Lower leg skin (tissue), 4 donors: Measurements from ENCODE around the gene TEX26. TPM values are rescaled to one million over a fixed set of nuclear protein-coding genes. Genes with fewer than 3 reads are reported as not detected.

ENCODE experiments used
- DNase-seq, 2 donors: peaks; one replicate each; pipeline ENCODE4 v3.0.0-alpha.2; 2019; ENCODE audit warnings: low spot score in 2 of 2
- H3K4me3 ChIP-seq: fragments of 200-600 bp; sonication (generic); 2 replicates; pipeline ENCODE4 v1.5.1; 2017; ENCODE audit warnings: mild to moderate bottlenecking, low read depth; ENCODE audit not compliant: poor library complexity, severe bottlenecking
- POLR2A ChIP-seq, 2 donors: fragments of 450-650 bp; IDR thresholded peaks; one replicate each; pipeline ENCODE4 v1.6.1; 2016 to 2017; ENCODE audit warnings: antibody characterized with exemption in 2 of 2, mild to moderate bottlenecking in 1 of 2, moderate library complexity in 1 of 2
- WGBS, 2 donors: methylation state at CpG; one replicate each; pipeline ENCODE4 v1.1.5; 2018; 5-methylcytosine and 5-hydroxymethylcytosine counted together
- intact Hi-C: fragments of 100-400 bp; cut with DNase I; formaldehyde crosslinking; loops from one replicate; pipeline ENCODE4 v1.15.0; 2023; ENCODE audit warnings: low total_unique reads
- total RNA-seq, 4 donors: library from RNA; depleted of rRNA; stranded (reverse); fragments of >200 nt; gene quantifications; one replicate each; pipeline ENCODE4 v1.1.0, GENCODE V29; 2016
- TF ChIP-seq, protein P1 (sequence below), 3 donors: fragments of 450-650 bp; IDR thresholded peaks; one replicate each; pipeline ENCODE4 v1.5.1; 2016; ENCODE audit warnings: antibody characterized with exemption in 3 of 3, mild to moderate bottlenecking in 3 of 3, moderate library complexity in 2 of 3

TEX26 gene
- total RNA-seq, 4 donors from 2014 or later = not detected

GRCh38 chr13:30904043-30904442, 28.4 kb upstream of the TEX26 start:
- intact Hi-C loops = no loop called here

DNA sequence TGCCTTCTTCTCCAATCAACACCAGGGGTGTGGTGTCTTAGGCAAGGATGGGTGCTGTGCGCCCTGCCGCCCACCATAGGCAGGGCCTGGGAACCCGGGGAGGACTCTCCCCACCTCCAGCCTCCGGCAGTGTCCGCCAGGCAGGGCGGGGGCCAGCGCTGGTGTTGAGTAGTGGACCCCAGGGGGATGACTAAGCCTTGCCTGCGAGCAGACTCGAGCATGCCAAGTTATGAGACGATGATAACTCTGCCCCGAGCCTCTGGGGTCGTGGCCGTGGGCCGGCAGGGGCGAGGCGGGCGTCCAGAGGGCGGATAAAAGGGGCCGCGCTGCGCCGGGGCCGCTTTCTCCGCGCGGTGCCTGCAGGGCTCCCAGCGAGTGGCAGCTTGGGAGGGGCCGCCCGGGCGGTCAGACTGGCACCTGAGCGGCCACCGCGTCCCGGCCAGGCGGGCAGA, 26.5 kb upstream of the TEX26 start, which contains the start of gene MEDAG:
MEDAG (plus strand) TSS at position 340 of the 452 bp plus-strand sequence. CDS start 245 bp downstream, outside the sequence.
- WGBS, 2 donors = 6 to 7% methylated on average over 12 to 25 of the region's 35 CpGs
- DNase-seq = peak; percentile 87 to 97
- TF ChIP-seq, protein P1, sequence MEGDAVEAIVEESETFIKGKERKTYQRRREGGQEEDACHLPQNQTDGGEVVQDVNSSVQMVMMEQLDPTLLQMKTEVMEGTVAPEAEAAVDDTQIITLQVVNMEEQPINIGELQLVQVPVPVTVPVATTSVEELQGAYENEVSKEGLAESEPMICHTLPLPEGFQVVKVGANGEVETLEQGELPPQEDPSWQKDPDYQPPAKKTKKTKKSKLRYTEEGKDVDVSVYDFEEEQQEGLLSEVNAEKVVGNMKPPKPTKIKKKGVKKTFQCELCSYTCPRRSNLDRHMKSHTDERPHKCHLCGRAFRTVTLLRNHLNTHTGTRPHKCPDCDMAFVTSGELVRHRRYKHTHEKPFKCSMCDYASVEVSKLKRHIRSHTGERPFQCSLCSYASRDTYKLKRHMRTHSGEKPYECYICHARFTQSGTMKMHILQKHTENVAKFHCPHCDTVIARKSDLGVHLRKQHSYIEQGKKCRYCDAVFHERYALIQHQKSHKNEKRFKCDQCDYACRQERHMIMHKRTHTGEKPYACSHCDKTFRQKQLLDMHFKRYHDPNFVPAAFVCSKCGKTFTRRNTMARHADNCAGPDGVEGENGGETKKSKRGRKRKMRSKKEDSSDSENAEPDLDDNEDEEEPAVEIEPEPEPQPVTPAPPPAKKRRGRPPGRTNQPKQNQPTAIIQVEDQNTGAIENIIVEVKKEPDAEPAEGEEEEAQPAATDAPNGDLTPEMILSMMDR (IDR thresholded peaks at IDR 0.05) = no peak
- TF ChIP-seq POLR2A (IDR thresholded peaks at IDR 0.05) = no peak
- intact Hi-C loops = no loop called here
- peak within 1 kb of the TSS; percentile 31 for H3K4me3 ChIP-seq

More at GRCh38 chr13:30904043-30904442, 28.4 kb upstream of the TEX26 start:
- no peak for DNase-seq
- H3K4me3 ChIP-seq = no peak overlapping the region
- TF ChIP-seq, protein P1 (IDR thresholded peaks at IDR 0.05) = no peak
- WGBS, 2 donors = 91 to 97% methylated on average over 1 of the region's 1 CpG

DNA sequence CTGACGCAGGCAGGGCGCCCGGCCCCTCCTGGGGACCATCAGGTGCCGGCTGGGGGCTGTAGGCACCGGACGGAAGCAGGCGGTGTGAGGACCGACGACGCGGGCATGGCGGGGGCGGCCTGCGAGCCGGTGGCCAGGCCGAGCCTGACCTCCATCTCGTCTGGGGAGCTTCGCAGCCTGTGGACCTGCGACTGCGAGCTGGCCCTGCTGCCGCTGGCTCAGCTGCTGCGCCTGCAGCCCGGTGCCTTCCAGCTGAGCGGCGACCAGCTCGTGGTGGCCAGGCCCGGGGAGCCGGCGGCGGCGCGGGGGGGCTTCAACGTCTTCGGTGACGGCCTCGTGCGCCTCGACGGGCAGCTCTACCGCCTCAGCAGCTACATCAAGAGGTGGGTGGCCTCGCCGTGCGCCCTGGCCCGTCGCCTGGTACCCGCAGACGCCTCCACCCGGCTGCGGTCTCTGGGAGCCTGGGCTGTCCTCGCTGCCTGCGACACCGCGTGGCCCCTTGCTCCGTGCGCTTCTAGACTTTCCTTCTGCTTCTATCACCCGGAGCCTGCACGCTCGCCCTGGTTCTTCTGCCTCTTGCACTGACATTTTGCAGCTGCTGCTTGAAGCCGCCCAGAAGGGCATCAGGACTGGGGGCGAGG, 25.9 kb upstream of the TEX26 start:
- no peak for TF ChIP-seq POLR2A (IDR thresholded peaks at IDR 0.05)
- TF ChIP-seq, protein P1 (IDR thresholded peaks at IDR 0.05) = no peak
- peak overlapping the region; percentile 31 for H3K4me3 ChIP-seq
- WGBS, 2 donors = 5 to 28% methylated on average over 20 to 30 of the region's 60 CpGs
- intact Hi-C loops = no loop called here
- DNase-seq = no peak

- no peak for DNase-seq
- intact Hi-C loops = no loop called here
- TF ChIP-seq, protein P1 (IDR thresholded peaks at IDR 0.05) = no peak
- no peak for TF ChIP-seq POLR2A (IDR thresholded peaks at IDR 0.05)
- 25 to 32% methylated on average over 9 to 10 of the region's 10 CpGs for whole genome bisulfite sequencing, 2 donors
- H3K4me3 ChIP-seq = peak overlapping the region; percentile 31
Measured at GRCh38 chr13:30907121-30907861, 25.2 kb upstream of the TEX26 start.

DNA sequence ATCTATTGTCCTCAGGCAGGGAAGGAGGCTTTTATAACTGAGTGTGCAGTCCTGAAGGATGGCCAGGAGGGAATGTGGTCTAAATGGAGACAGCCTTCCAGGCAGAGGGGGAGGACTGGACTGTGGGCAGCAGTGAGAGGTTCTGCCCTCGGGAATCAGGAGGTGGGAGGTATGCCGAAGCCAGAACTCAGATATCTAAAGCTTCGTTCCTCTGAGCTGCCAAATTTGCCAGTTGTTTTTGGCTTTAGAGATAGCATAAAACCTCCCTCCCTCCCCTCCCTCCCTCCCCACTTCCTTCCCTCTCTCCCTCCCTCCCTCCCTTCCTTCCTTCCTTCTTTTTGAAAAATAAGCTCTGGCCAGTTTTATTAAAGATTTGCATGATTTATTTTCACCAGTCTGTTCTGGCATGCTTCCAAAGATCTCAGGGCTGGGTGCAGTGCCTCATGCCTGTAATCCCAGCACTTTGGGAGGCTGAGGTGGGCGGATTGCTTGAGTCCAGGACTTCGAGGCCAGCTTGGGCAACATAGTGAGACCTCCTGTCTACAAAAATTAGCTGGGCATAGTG, 24.0 kb upstream of the TEX26 start:
- DNase-seq = no peak
- WGBS, 2 donors = 5 to 14% methylated on average over 5 of the region's 5 CpGs
- H3K4me3 ChIP-seq = peak overlapping the region; percentile 11
- intact Hi-C loops = no loop called here
- TF ChIP-seq POLR2A (IDR thresholded peaks at IDR 0.05) = no peak
- TF ChIP-seq, protein P1 (IDR thresholded peaks at IDR 0.05) = no peak
